Measurements from ENCODE around the gene PTPN9.

GRCh38 chr15:75570126-75570845, 8.8 kb downstream of the PTPN9 start:
- TF ChIP-seq RAD21 (IDR thresholded peaks at IDR 0.05; ENCODE audit: low read depth) = no peak
- TF ChIP-seq TCF12 (IDR thresholded peaks at IDR 0.05; ENCODE audit: low read depth) = no peak
- no peak for TF ChIP-seq TAF1 (IDR thresholded peaks at IDR 0.05; ENCODE audit: low read depth)
- no peak for TF ChIP-seq MAX (IDR thresholded peaks at IDR 0.05)
- no peak for TF ChIP-seq EP300 (IDR thresholded peaks at IDR 0.05; ENCODE audit: borderline replicate concordance)
- no peak for TF ChIP-seq TEAD4 (IDR thresholded peaks at IDR 0.05)
- TF ChIP-seq NFIC (IDR thresholded peaks at IDR 0.05) = no peak
- no peak for TF ChIP-seq REST (IDR thresholded peaks at IDR 0.05; ENCODE audit: low read depth)
- no peak for TF ChIP-seq CREB1 (IDR thresholded peaks at IDR 0.05; ENCODE audit: low read depth)
- TF ChIP-seq EGR1 (IDR thresholded peaks at IDR 0.05) = no peak
- no peak for TF ChIP-seq CEBPB (IDR thresholded peaks at IDR 0.05)
- TF ChIP-seq ZBTB7A (IDR thresholded peaks at IDR 0.05; ENCODE audit: low read depth) = no peak
- no peak for TF ChIP-seq FOXM1 (IDR thresholded peaks at IDR 0.05; ENCODE audit: borderline replicate concordance, low read depth)
